Keratinocyte (primary cell): ENCODE data around the gene GPT2. TPM values are rescaled to one million over a fixed set of nuclear protein-coding genes. Genes with fewer than 3 reads are reported as not detected.

Experiments
- DNase-seq: peaks from one replicate; pipeline ENCODE4 v3.0.0-alpha.2; 2011; ENCODE audit warnings: low read depth, missing footprints, low spot score
- FAIRE-seq: peaks from 2 replicates; lab custom pipeline; 2011; peaks lifted over from hg19 to GRCh38; lab: Jason Lieb, UNC
- H2AFZ ChIP-seq: 2 replicates; pipeline ENCODE4 v1.6.0; 2012; ENCODE audit warnings: low read length, control low read depth, inconsistent platforms; ENCODE audit not compliant: control insufficient read depth
- H3K27ac ChIP-seq: 2 replicates; pipeline ENCODE4 v1.5.1; 2011; ENCODE audit warnings: low read length; ENCODE audit not compliant: control insufficient read depth, insufficient read depth
- H3K27me3 ChIP-seq: 3 replicates; pipeline ENCODE4 v1.6.0; 2011; ENCODE audit warnings: low read length; ENCODE audit not compliant: control insufficient read depth, insufficient read depth; ENCODE audit errors: extremely low read depth
- H3K36me3 ChIP-seq, 2 experiments: 2 replicates in 1 of 2; 3 replicates in 1 of 2; pipeline ENCODE4 v1.5.1; 2011; ENCODE audit warnings: low read length in 2 of 2, mild to moderate bottlenecking in 1 of 2; ENCODE audit not compliant: control insufficient read depth in 2 of 2, insufficient read depth in 2 of 2; ENCODE audit errors: extremely low read depth in 1 of 2
- H3K4me1 ChIP-seq: 3 replicates; pipeline ENCODE4 v1.5.1; 2011; ENCODE audit warnings: low read length; ENCODE audit not compliant: control insufficient read depth, insufficient read depth; ENCODE audit errors: extremely low read depth
- H3K4me2 ChIP-seq: 3 replicates; pipeline ENCODE4 v1.6.0; 2011; ENCODE audit warnings: low read depth, low read length; ENCODE audit not compliant: control insufficient read depth, insufficient read depth; ENCODE audit errors: extremely low read depth
- H3K4me3 ChIP-seq, 3 experiments: fragments of 200-600 bp in 1 of 3; sonication (generic) in 1 of 3; 2 replicates in 2 of 3; 3 replicates in 1 of 3; pipeline ENCODE4 v1.5.1; 2011 to 2016; ENCODE audit warnings: low read length in 3 of 3, mild to moderate bottlenecking in 3 of 3, control low read depth in 2 of 3, inconsistent platforms in 1 of 3, low read depth in 1 of 3, mixed read lengths in 1 of 3, mixed run types in 1 of 3, moderate library complexity in 1 of 3; ENCODE audit not compliant: control insufficient read depth in 2 of 3, insufficient read depth in 2 of 3; ENCODE audit errors: extremely low read depth in 1 of 3
- H3K79me2 ChIP-seq: 2 replicates; pipeline ENCODE4 v1.6.0; 2012; ENCODE audit warnings: low read length; ENCODE audit not compliant: control insufficient read depth, insufficient read depth
- H3K9ac ChIP-seq: 3 replicates; pipeline ENCODE4 v1.6.0; 2011; ENCODE audit warnings: low read length; ENCODE audit not compliant: control insufficient read depth, insufficient read depth; ENCODE audit errors: extremely low read depth
- H3K9me1 ChIP-seq: 3 replicates; pipeline ENCODE4 v1.6.0; 2011; ENCODE audit warnings: low read length; ENCODE audit not compliant: control insufficient read depth, insufficient read depth; ENCODE audit errors: extremely low read depth
- H3K9me3 ChIP-seq: 2 replicates; pipeline ENCODE4 v1.5.1; 2012; ENCODE audit warnings: low read depth, low read length; ENCODE audit not compliant: control insufficient read depth
- H4K20me1 ChIP-seq: 3 replicates; pipeline ENCODE4 v1.6.0; 2011; ENCODE audit warnings: low read length; ENCODE audit not compliant: control insufficient read depth, insufficient read depth; ENCODE audit errors: extremely low read depth
- CTCF ChIP-seq, 3 experiments: IDR thresholded peaks in 1 of 3; conservative IDR thresholded peaks in 1 of 3; optimal IDR thresholded peaks in 1 of 3; 2 replicates in 2 of 3; 3 replicates in 1 of 3; pipeline versions ENCODE3 to v1.5.1; 2011; ENCODE audit warnings: low read length in 3 of 3, mild to moderate bottlenecking in 3 of 3, moderate library complexity in 2 of 3, control low read depth in 1 of 3, inconsistent platforms in 1 of 3; ENCODE audit not compliant: insufficient read depth in 2 of 3; ENCODE audit errors: extremely low read depth in 1 of 3
- EZH2 ChIP-seq: IDR thresholded peaks from one replicate; pipeline ENCODE4 v1.6.1; 2012; ENCODE audit warnings: inconsistent platforms, mild to moderate bottlenecking, low read length, moderate library complexity
- dilution Hi-C: fragments of 300-500 bp; cut with MboI; formaldehyde crosslinking; loops from one replicate; pipeline ENCODE4 v1.7.0; 2020; ENCODE audit warnings: low sequenced_read_pairs; ENCODE audit not compliant: extremely low pct_ligation_motif_present
- polyA plus RNA-seq, 5 experiments: library from polyadenylated mRNA; depleted of rRNA in 3 of 5; stranded (reverse) in 3 of 5; stranded (forward) in 1 of 5; unstranded in 1 of 5; fragments of >200 nt; gene quantifications; 1 replicate in 1 of 5; 2 replicates in 3 of 5; 3 replicates in 1 of 5; pipeline versions ENCODE4 v1.2.1 to v1.2.3, GENCODE V29; 2011 to 2012; ENCODE audit warnings: missing spikeins in 2 of 5, low read depth in 1 of 5, low replicate concordance in 1 of 5

Gene GPT2
- polyA plus RNA-seq, 1 donor (not counting 4 experiments of a cell fraction or from before 2014, with no cell fraction given), result 16.1 TPM

- Histone ChIP-seq H3K4me1 (no peaks in the 10 kb centered on the region), H3K9me3 (no peaks in the 10 kb centered on the region), H4K20me1 (peaks cover 11% of the 10 kb centered on the region), H3K9me1 (no peaks in the 10 kb centered on the region), H3K27me3 (no peaks in the 10 kb centered on the region), H3K4me3 (no peak overlapping the region), H3K4me2 (no peak overlapping the region), H3K27ac (no peak overlapping the region), H3K79me2 (peaks cover 58% of the 10 kb centered on the region), H3K9ac (no peak overlapping the region), H3K36me3 (peaks cover 30 to 39% of the 10 kb centered on the region in 2 experiments), H2AFZ (no peak overlapping the region)
- dilution Hi-C loops, result no loop called here
- DNase-seq, result no peak
- no peak for FAIRE-seq
- TF ChIP-seq CTCF (optimal IDR thresholded peaks at IDR 0.05 in 1 of 3, IDR thresholded peaks at IDR 0.05 in 1 of 3, conservative IDR thresholded peaks at IDR 0.05 in 1 of 3; ENCODE audit: extremely low read depth in 1 of 3, insufficient read depth in 2 of 3, low read length in 3 of 3), result no peak
- no peak for TF ChIP-seq EZH2
These were observed 77.5 kb downstream of the GPT2 start for GRCh38 chr16:46961373-46962353.

- Histone ChIP-seq H2AFZ (no peak overlapping the region), H4K20me1 (peaks cover 11% of the 10 kb centered on the region), H3K27ac (no peak overlapping the region), H3K9me1 (no peaks in the 10 kb centered on the region), H3K36me3 (peaks cover 29 to 39% of the 10 kb centered on the region in 2 experiments), H3K4me2 (no peak overlapping the region), H3K9me3 (no peaks in the 10 kb centered on the region), H3K4me3 (no peak overlapping the region), H3K9ac (no peak overlapping the region), H3K27me3 (no peaks in the 10 kb centered on the region), H3K79me2 (peaks cover 62% of the 10 kb centered on the region), H3K4me1 (no peaks in the 10 kb centered on the region)
- DNase-seq, result no peak
- dilution Hi-C loops, result no loop called here
- TF ChIP-seq CTCF (optimal IDR thresholded peaks at IDR 0.05 in 1 of 3, IDR thresholded peaks at IDR 0.05 in 1 of 3, conservative IDR thresholded peaks at IDR 0.05 in 1 of 3; ENCODE audit: extremely low read depth in 1 of 3, insufficient read depth in 2 of 3, low read length in 3 of 3), result no peak
- TF ChIP-seq EZH2, result no peak
- no peak for FAIRE-seq
These were observed 78.5 kb downstream of the GPT2 start for GRCh38 chr16:46962629-46963028.
